ENCODE results near the gene SMC3. TPM values are rescaled to one million over a fixed set of nuclear protein-coding genes. Genes with fewer than 3 reads are reported as not detected.

Gene SMC3
- total and polyA plus RNA-seq, 2 experiments from 2014 or later = 72.3 to 320 TPM

DNA sequence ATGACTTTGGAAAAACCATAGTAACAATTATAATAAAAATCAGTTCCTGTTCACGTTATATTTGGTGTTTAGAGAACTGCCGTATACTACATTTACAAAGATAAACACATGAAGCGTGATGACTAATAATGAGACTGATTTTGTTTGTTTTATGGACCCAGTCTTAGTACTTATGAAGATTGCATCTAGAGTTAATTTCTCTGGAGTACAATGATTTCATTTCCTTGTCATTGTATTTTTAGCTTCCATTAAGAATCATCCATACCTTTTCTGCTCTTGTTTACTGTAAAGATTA is 79.6 kb downstream of the SMC3 start:
- Histone ChIP-seq H3K36me3 (ENCODE audit: insufficient read depth) (no peaks in the 10 kb centered on the region), H3K4me2 (no peak overlapping the region), H3K79me2 (replicated peaks; ENCODE audit: insufficient read depth) (no peaks in the 10 kb centered on the region), H3K4me1 (ENCODE audit: insufficient read depth) (peaks cover 16% of the 10 kb centered on the region), H3K9me2 (ENCODE audit: insufficient read depth) (no peaks in the 10 kb centered on the region), H3K4me3 (no peak overlapping the region), H4K20me1 (replicated peaks; ENCODE audit: insufficient read depth) (no peaks in the 10 kb centered on the region), H3K27me3 (ENCODE audit: insufficient read depth) (peaks cover 56% of the 10 kb centered on the region), H3F3A (replicated peaks; ENCODE audit: low read depth) (no peaks in the 10 kb centered on the region), H3K27ac (ENCODE audit: low read depth) (no peak overlapping the region), H2AFZ (no peak overlapping the region)
- H3K4me3 Mint-ChIP-seq = no peak overlapping the region
- H3K36me3 Mint-ChIP-seq (ENCODE audit: low read depth) = no peaks in the 10 kb centered on the region; the same call in 2 of the 3 replicates
- H3K4me1 Mint-ChIP-seq = peaks cover 32% of the 10 kb centered on the region
- peaks cover 27% of the 10 kb centered on the region for H3K27me3 Mint-ChIP-seq (ENCODE audit: insufficient read depth, low read depth, poor library complexity)
- H3K27ac Mint-ChIP-seq = no peak overlapping the region
- ATAC-seq = no peak
- TF ChIP-seq POLR2AphosphoS5 (IDR thresholded peaks at IDR 0.05; ENCODE audit: low read depth) (no peak), EZH2 (IDR thresholded peaks at IDR 0.05; ENCODE audit: low read depth, unreplicated experiment) (no peak), STAT1 (IDR thresholded peaks at IDR 0.05; ENCODE audit: unreplicated experiment) (no peak), NANOG (IDR thresholded peaks at IDR 0.05; ENCODE audit: borderline replicate concordance) (no peak), ZNF114 (CRISPR knock-in tag; IDR thresholded peaks at IDR 0.05) (no peak), JUNB (IDR thresholded peaks at IDR 0.05; ENCODE audit: unreplicated experiment) (no peak), CREB1 (CRISPR knock-in tag; IDR thresholded peaks at IDR 0.05; ENCODE audit: low read depth) (no peak), EZH2phosphoT487 (IDR thresholded peaks at IDR 0.05; ENCODE audit: unreplicated experiment) (no peak)
- TF ChIP-seq, protein P1, sequence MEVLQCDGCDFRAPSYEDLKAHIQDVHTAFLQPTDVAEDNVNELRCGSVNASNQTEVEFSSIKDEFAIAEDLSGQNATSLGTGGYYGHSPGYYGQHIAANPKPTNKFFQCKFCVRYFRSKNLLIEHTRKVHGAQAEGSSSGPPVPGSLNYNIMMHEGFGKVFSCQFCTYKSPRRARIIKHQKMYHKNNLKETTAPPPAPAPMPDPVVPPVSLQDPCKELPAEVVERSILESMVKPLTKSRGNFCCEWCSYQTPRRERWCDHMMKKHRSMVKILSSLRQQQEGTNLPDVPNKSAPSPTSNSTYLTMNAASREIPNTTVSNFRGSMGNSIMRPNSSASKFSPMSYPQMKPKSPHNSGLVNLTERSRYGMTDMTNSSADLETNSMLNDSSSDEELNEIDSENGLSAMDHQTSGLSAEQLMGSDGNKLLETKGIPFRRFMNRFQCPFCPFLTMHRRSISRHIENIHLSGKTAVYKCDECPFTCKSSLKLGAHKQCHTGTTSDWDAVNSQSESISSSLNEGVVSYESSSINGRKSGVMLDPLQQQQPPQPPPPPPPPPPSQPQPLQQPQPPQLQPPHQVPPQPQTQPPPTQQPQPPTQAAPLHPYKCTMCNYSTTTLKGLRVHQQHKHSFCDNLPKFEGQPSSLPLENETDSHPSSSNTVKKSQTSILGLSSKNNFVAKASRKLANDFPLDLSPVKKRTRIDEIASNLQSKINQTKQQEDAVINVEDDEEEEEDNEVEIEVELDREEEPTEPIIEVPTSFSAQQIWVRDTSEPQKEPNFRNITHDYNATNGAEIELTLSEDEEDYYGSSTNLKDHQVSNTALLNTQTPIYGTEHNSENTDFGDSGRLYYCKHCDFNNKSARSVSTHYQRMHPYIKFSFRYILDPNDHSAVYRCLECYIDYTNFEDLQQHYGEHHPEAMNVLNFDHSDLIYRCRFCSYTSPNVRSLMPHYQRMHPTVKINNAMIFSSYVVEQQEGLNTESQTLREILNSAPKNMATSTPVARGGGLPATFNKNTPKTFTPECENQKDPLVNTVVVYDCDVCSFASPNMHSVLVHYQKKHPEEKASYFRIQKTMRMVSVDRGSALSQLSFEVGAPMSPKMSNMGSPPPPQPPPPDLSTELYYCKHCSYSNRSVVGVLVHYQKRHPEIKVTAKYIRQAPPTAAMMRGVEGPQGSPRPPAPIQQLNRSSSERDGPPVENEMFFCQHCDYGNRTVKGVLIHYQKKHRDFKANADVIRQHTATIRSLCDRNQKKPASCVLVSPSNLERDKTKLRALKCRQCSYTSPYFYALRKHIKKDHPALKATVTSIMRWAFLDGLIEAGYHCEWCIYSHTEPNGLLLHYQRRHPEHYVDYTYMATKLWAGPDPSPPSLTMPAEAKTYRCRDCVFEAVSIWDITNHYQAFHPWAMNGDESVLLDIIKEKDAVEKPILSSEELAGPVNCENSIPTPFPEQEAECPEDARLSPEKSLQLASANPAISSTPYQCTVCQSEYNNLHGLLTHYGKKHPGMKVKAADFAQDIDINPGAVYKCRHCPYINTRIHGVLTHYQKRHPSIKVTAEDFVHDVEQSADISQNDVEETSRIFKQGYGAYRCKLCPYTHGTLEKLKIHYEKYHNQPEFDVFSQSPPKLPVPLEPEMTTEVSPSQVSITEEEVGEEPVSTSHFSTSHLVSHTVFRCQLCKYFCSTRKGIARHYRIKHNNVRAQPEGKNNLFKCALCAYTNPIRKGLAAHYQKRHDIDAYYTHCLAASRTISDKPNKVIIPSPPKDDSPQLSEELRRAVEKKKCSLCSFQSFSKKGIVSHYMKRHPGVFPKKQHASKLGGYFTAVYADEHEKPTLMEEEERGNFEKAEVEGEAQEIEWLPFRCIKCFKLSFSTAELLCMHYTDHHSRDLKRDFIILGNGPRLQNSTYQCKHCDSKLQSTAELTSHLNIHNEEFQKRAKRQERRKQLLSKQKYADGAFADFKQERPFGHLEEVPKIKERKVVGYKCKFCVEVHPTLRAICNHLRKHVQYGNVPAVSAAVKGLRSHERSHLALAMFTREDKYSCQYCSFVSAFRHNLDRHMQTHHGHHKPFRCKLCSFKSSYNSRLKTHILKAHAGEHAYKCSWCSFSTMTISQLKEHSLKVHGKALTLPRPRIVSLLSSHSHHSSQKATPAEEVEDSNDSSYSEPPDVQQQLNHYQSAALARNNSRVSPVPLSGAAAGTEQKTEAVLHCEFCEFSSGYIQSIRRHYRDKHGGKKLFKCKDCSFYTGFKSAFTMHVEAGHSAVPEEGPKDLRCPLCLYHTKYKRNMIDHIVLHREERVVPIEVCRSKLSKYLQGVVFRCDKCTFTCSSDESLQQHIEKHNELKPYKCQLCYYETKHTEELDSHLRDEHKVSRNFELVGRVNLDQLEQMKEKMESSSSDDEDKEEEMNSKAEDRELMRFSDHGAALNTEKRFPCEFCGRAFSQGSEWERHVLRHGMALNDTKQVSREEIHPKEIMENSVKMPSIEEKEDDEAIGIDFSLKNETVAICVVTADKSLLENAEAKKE (CRISPR knock-in tag; IDR thresholded peaks at IDR 0.05) = no peak
- TF ChIP-seq, protein P2, sequence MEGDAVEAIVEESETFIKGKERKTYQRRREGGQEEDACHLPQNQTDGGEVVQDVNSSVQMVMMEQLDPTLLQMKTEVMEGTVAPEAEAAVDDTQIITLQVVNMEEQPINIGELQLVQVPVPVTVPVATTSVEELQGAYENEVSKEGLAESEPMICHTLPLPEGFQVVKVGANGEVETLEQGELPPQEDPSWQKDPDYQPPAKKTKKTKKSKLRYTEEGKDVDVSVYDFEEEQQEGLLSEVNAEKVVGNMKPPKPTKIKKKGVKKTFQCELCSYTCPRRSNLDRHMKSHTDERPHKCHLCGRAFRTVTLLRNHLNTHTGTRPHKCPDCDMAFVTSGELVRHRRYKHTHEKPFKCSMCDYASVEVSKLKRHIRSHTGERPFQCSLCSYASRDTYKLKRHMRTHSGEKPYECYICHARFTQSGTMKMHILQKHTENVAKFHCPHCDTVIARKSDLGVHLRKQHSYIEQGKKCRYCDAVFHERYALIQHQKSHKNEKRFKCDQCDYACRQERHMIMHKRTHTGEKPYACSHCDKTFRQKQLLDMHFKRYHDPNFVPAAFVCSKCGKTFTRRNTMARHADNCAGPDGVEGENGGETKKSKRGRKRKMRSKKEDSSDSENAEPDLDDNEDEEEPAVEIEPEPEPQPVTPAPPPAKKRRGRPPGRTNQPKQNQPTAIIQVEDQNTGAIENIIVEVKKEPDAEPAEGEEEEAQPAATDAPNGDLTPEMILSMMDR (conservative IDR thresholded peaks at IDR 0.05; ENCODE audit: low read depth in 2 of 2) = no peak
- TF ChIP-seq, protein P3, sequence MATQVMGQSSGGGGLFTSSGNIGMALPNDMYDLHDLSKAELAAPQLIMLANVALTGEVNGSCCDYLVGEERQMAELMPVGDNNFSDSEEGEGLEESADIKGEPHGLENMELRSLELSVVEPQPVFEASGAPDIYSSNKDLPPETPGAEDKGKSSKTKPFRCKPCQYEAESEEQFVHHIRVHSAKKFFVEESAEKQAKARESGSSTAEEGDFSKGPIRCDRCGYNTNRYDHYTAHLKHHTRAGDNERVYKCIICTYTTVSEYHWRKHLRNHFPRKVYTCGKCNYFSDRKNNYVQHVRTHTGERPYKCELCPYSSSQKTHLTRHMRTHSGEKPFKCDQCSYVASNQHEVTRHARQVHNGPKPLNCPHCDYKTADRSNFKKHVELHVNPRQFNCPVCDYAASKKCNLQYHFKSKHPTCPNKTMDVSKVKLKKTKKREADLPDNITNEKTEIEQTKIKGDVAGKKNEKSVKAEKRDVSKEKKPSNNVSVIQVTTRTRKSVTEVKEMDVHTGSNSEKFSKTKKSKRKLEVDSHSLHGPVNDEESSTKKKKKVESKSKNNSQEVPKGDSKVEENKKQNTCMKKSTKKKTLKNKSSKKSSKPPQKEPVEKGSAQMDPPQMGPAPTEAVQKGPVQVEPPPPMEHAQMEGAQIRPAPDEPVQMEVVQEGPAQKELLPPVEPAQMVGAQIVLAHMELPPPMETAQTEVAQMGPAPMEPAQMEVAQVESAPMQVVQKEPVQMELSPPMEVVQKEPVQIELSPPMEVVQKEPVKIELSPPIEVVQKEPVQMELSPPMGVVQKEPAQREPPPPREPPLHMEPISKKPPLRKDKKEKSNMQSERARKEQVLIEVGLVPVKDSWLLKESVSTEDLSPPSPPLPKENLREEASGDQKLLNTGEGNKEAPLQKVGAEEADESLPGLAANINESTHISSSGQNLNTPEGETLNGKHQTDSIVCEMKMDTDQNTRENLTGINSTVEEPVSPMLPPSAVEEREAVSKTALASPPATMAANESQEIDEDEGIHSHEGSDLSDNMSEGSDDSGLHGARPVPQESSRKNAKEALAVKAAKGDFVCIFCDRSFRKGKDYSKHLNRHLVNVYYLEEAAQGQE (IDR thresholded peaks at IDR 0.05; ENCODE audit: unreplicated experiment) = no peak
- no peak for DNase-seq (ENCODE audit: low spot score)
- no peaks in the 10 kb centered on the region for H3K9me3 Mint-ChIP-seq

Data from GM23338 (cell line).